K562 (cell line): ENCODE results near the gene KNDC1. TPM values are rescaled to one million over a fixed set of nuclear protein-coding genes. Genes with fewer than 3 reads are reported as not detected.

Source experiments
- ATF7 ChIP-seq: fragments of 450-650 bp; IDR thresholded peaks from 2 replicates; pipeline ENCODE4 v1.7.1; 2014; ENCODE audit warnings: mild to moderate bottlenecking, moderate library complexity
- BMI1 ChIP-seq: fragments of 150-350 bp; IDR thresholded peaks from 2 replicates; pipeline ENCODE4 v1.6.1; 2014; ENCODE audit warnings: low read length
- FOXJ2 ChIP-seq: fragments of 200-800 bp; sonication (Bioruptor generic); IDR thresholded peaks from 2 replicates; pipeline ENCODE4 v1.6.1; 2016; ENCODE audit warnings: missing genetic modification characterization, missing compliant biosample characterization
- HMG20A ChIP-seq: fragments of 450-650 bp; formaldehyde crosslinking; conservative IDR thresholded peaks from 2 replicates; pipeline ENCODE4 v1.4.0; 2020; ENCODE audit warnings: mild to moderate bottlenecking, mixed read lengths
- MCM5 ChIP-seq: fragments of 450-650 bp; IDR thresholded peaks from 2 replicates; pipeline ENCODE4 v1.6.1; 2016; ENCODE audit warnings: low read depth
- MXI1 ChIP-seq: IDR thresholded peaks from 2 replicates; pipeline ENCODE4 v1.6.1; 2011; ENCODE audit warnings: low read depth, mild to moderate bottlenecking, improper control_type of control experiment, low read length
- RNF2 ChIP-seq: sonication (generic); IDR thresholded peaks from 2 replicates; pipeline ENCODE4 v1.6.1; 2016
- SIRT6 ChIP-seq: IDR thresholded peaks from one replicate; pipeline ENCODE4 v1.6.1; 2012; ENCODE audit warnings: low read depth, mild to moderate bottlenecking, control low read depth, inconsistent platforms, low read length, moderate library complexity
- SMARCA5 ChIP-seq: fragments of 450-650 bp; IDR thresholded peaks from 2 replicates; pipeline ENCODE4 v1.6.1; 2016
- SMARCE1 ChIP-seq: fragments of 450-650 bp; IDR thresholded peaks from 2 replicates; pipeline ENCODE4 v1.7.1; 2016; ENCODE audit warnings: mild to moderate bottlenecking
- TBL1XR1 ChIP-seq, 2 experiments: IDR thresholded peaks; 2 replicates each; pipeline ENCODE4 v1.6.1; 2012; ENCODE audit warnings: improper control_type of control experiment in 2 of 2, low read length in 2 of 2, mild to moderate bottlenecking in 1 of 2
- ZC3H4 ChIP-seq: sonication (generic); formaldehyde crosslinking; IDR thresholded peaks from 2 replicates; pipeline ENCODE4 v1.9.0; 2021; ENCODE audit warnings: missing genetic modification reagents, borderline replicate concordance
- ZEB2 ChIP-seq: fragments of 450-650 bp; IDR thresholded peaks from 2 replicates; pipeline ENCODE4 v1.6.1; 2016
- ZNF311 ChIP-seq: fragments of 250-450 bp; sonication (Bioruptor Pico); IDR thresholded peaks from 2 replicates; pipeline ENCODE4 v1.4.0; 2020; ENCODE audit warnings: mild to moderate bottlenecking, moderate library complexity
- polyA plus RNA-seq, 8 experiments: library from polyadenylated mRNA; depleted of rRNA in 4 of 8; stranded (reverse) in 5 of 8; unstranded in 3 of 8; fragments of >200 nt; fragmentation: Nextera tagmentation in 2 of 8; fragmentation: Illumina TruSeq in 1 of 8; extraction: Ambion mirVana in 2 of 8; extraction: Trizol in 1 of 8; gene quantifications; 2 replicates each; pipeline versions ENCODE4 v1.2.1 to v1.2.3, GENCODE V29; 2011 to 2014; ENCODE audit warnings: inconsistent platforms in 1 of 8, missing spikeins in 1 of 8
- total RNA-seq, 7 experiments: library from RNA; depleted of rRNA in 6 of 7; stranded (reverse); fragments of >200 nt in 6 of 7; fragmentation: Illumina TruSeq in 2 of 7; extraction: Trizol in 2 of 7; gene quantifications; 2 replicates each; pipeline versions ENCODE4 v1.2.1 to v1.2.3, GENCODE V29; 2011 to 2021; ENCODE audit warnings: low replicate concordance in 1 of 7
- TF ChIP-seq, protein P1 (sequence below): IDR thresholded peaks from 2 replicates; pipeline ENCODE4 v1.6.1; 2014; ENCODE audit warnings: antibody characterized with exemption
- TF ChIP-seq, protein P2 (sequence below): fragments of 250-450 bp; sonication (Bioruptor Pico); IDR thresholded peaks from 2 replicates; pipeline ENCODE4 v1.5.0; 2021; ENCODE audit warnings: mild to moderate bottlenecking, moderate library complexity
- TF ChIP-seq, protein P3 (sequence below), 3 experiments: IDR thresholded peaks in 2 of 3; conservative IDR thresholded peaks in 1 of 3; 2 replicates each; pipeline ENCODE4 v1.5.1; 2011 to 2012; ENCODE audit warnings: low read length in 3 of 3, mild to moderate bottlenecking in 3 of 3, control low read depth in 2 of 3, improper control_type of control experiment in 1 of 3, inconsistent platforms in 1 of 3, low read depth in 1 of 3, mixed read lengths in 1 of 3, moderate library complexity in 1 of 3; ENCODE audit not compliant: insufficient read depth in 2 of 3
- TF ChIP-seq, protein P4 (sequence below): sonication (generic); formaldehyde crosslinking; IDR thresholded peaks from 2 replicates; pipeline ENCODE4 v1.8.0; 2022; ENCODE audit warnings: mild to moderate bottlenecking, low read depth, missing genetic modification reagents
- TF ChIP-seq, protein P5 (sequence below): fragments of 450-650 bp; IDR thresholded peaks from 2 replicates; pipeline ENCODE4 v1.6.1; 2018; ENCODE audit not compliant: partially characterized antibody

Gene KNDC1
- total and polyA plus RNA-seq, 9 of the 15 experiments (the other 6 are each of a cell fraction or from before 2014, with no cell fraction given), result 0.07 to 0.26 (median 0.11) TPM; not detected in 6

DNA sequence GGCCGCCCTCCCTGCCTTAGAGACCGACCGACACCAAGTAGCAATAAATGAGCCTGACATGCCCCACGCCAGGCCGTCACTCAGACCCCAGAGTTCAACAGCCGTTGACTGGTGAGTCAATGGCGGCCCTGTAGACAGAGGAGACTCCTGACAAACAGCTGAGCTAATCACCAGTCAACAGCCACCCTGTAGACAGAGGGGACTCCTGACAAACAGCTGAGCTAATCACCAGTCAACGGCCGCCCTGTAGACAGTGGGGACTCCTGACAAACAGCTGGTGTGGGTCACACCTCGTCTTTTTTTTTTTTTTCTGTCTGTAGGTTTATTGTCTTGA, 16.9 kb upstream of the KNDC1 start (continued):
- TF ChIP-seq, protein P1, sequence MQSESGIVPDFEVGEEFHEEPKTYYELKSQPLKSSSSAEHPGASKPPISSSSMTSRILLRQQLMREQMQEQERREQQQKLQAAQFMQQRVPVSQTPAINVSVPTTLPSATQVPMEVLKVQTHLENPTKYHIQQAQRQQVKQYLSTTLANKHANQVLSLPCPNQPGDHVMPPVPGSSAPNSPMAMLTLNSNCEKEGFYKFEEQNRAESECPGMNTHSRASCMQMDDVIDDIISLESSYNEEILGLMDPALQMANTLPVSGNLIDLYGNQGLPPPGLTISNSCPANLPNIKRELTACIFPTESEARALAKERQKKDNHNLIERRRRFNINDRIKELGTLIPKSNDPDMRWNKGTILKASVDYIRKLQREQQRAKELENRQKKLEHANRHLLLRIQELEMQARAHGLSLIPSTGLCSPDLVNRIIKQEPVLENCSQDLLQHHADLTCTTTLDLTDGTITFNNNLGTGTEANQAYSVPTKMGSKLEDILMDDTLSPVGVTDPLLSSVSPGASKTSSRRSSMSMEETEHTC, result no peak
- TF ChIP-seq SMARCA5 (no peak), HMG20A (CRISPR knock-in tag) (no peak), ZEB2 (no peak), ZNF311 (CRISPR knock-in tag) (no peak), FOXJ2 (tag) (0 out of 2 replicates have a peak, but pooled peaks have one; percentile 61), BMI1 (no peak), ATF7 (peak; percentile 78), SMARCE1 (no peak), MCM5 (no peak), TBL1XR1 (IDR thresholded peaks at IDR 0.05; ENCODE audit: low read length in 2 of 2) (peak in 1 of 2 experiments; percentile 86; a peak in 2 of 4 replicates), SIRT6 (no peak), MXI1 (no peak), RNF2 (0 out of 2 replicates have a peak, but pooled peaks have one; percentile 38), ZC3H4 (CRISPR knock-in tag) (no peak)
- TF ChIP-seq, protein P2, sequence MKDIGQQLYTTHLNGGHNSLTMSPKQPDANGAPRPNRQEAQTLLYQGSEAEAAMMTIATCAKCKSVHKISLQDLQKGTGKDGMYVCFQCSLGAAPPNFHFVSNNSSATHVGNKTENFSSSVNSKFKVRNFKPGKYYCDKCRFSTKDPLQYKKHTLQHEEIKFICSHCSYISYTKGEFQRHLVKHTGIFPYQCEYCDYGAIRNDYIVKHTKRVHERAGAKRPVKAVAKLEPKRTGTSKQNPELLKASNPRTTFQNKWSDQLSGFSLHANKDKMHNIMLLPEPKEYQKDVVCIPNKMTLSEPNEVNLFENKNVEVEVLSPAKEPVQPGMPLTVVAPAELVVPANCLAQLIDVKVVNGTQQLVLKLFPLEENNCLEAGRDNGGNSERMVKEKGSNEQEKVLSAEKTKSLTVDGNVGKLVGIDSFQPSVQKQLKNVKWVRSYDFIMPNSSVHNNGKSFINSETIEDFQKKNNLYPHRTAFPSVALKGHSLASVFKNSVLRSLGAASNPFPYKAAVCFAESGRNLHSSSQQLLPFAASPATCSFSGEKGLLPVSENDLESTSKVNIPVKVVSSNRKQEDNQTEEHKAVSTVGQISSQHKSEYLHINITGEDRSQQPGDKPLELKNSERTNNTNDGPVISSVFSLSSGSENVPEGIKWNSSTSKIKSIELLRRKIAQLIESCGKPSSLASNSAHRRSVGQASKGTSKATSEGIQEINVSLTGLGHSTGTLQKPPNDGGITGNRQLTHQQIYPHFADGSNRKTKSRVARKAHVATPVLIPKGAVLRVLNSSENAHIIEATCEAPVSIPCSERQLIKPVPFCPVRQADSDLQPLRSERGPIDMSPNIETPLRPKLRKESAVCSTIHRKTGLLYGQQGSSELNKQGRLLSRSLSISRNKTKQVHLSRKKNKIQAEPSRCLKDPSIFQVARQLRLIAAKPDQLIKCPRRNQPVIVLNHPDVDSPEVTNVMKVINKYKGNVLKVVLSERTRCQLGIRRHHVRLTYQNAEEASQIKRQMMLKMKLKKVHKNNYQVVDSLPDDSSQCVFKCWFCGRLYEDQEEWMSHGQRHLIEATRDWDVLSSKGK (CRISPR knock-in tag), result no peak
- TF ChIP-seq, protein P3, sequence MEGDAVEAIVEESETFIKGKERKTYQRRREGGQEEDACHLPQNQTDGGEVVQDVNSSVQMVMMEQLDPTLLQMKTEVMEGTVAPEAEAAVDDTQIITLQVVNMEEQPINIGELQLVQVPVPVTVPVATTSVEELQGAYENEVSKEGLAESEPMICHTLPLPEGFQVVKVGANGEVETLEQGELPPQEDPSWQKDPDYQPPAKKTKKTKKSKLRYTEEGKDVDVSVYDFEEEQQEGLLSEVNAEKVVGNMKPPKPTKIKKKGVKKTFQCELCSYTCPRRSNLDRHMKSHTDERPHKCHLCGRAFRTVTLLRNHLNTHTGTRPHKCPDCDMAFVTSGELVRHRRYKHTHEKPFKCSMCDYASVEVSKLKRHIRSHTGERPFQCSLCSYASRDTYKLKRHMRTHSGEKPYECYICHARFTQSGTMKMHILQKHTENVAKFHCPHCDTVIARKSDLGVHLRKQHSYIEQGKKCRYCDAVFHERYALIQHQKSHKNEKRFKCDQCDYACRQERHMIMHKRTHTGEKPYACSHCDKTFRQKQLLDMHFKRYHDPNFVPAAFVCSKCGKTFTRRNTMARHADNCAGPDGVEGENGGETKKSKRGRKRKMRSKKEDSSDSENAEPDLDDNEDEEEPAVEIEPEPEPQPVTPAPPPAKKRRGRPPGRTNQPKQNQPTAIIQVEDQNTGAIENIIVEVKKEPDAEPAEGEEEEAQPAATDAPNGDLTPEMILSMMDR (IDR thresholded peaks at IDR 0.05 in 2 of 3, conservative IDR thresholded peaks at IDR 0.05 in 1 of 3; ENCODE audit: insufficient read depth in 2 of 3, low read depth in 1 of 3, low read length in 3 of 3), result no peak
- TF ChIP-seq, protein P4, sequence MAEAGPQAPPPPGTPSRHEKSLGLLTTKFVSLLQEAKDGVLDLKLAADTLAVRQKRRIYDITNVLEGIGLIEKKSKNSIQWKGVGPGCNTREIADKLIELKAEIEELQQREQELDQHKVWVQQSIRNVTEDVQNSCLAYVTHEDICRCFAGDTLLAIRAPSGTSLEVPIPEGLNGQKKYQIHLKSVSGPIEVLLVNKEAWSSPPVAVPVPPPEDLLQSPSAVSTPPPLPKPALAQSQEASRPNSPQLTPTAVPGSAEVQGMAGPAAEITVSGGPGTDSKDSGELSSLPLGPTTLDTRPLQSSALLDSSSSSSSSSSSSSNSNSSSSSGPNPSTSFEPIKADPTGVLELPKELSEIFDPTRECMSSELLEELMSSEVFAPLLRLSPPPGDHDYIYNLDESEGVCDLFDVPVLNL (CRISPR knock-in tag), result no peak
- TF ChIP-seq, protein P5, sequence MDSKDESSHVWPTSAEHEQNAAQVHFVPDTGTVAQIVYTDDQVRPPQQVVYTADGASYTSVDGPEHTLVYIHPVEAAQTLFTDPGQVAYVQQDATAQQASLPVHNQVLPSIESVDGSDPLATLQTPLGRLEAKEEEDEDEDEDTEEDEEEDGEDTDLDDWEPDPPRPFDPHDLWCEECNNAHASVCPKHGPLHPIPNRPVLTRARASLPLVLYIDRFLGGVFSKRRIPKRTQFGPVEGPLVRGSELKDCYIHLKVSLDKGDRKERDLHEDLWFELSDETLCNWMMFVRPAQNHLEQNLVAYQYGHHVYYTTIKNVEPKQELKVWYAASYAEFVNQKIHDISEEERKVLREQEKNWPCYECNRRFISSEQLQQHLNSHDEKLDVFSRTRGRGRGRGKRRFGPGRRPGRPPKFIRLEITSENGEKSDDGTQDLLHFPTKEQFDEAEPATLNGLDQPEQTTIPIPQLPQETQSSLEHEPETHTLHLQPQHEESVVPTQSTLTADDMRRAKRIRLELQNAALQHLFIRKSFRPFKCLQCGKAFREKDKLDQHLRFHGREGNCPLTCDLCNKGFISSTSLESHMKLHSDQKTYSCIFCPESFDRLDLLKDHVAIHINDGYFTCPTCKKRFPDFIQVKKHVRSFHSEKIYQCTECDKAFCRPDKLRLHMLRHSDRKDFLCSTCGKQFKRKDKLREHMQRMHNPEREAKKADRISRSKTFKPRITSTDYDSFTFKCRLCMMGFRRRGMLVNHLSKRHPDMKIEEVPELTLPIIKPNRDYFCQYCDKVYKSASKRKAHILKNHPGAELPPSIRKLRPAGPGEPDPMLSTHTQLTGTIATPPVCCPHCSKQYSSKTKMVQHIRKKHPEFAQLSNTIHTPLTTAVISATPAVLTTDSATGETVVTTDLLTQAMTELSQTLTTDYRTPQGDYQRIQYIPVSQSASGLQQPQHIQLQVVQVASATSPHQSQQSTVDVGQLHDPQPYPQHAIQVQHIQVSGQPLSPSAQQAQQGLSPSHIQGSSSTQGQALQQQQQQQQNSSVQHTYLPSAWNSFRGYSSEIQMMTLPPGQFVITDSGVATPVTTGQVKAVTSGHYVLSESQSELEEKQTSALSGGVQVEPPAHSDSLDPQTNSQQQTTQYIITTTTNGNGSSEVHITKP, result no peak
